DMS53 treated with DMSO at 0.1 percent for 48 hours (cell line): ENCODE data around the gene CRY2.
"Not testable (repeated sequence)": the region's sequence is repeated elsewhere in the genome, so short reads cannot be mapped to it uniquely, and the experiment has no call there.

ENCODE experiments used
- DNase-seq: peaks from one replicate; lab custom pipeline; 2025; ENCODE audit not compliant: unreplicated experiment; lab: John Stamatoyannopoulos, UW

Gene CRY2

DNA sequence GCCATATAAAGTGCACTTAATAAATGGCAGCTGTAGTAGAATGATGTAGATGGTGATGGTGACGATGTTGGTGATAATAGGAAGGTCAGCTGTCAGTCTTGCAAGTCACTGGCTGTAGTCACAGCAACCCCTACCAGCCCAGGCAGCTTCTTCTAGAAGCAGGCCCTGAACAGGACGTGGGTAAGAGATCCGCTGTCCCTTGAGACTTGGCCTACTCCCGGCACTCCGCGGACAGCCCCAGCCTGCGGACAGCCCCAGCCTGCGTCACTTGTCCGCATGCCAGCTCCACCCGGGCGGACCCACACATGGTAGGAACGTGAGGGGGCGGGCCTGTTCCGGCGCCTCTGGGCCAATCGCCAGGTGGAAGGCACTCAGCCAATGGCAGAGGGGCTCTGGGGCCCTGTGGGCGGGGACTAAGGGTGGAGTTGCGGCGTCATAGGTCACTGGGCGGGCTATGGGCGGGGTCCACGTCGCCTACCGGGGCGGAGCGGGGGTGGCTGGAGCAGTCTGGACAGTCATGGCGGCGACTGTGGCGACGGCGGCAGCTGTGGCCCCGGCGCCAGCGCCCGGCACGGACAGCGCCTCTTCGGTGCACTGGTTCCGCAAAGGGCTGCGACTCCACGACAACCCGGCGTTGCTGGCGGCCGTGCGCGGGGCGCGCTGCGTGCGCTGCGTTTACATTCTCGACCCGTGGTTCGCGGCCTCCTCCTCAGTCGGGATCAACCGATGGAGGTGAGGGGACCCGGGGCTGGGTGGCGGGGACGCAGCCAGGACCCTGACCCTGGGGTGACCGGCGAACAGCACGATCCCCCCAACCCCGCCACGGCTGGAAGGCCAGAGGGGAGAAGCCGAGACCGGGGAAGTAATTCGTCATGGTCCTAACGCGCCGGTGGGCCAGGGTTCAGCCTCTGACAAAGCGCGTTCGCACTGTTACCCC lies at the start of gene CRY2:
TSS of gene CRY2 (plus strand) at position 502 of the 937 bp plus-strand sequence. CDS start at position 518, 16 bp downstream.
- DNase-seq: peak; percentile 79

GRCh38 chr11:45798793-45799441 lies 48.4 kb upstream of the CRY2 start:
- no peak for DNase-seq

GRCh38 chr11:45799562-45799961 lies 47.7 kb upstream of the CRY2 start:
- no peak for DNase-seq

GRCh38 chr11:45800261-45800660 lies 47.0 kb upstream of the CRY2 start:
- no peak for DNase-seq

- DNase-seq: no peak
Observed at GRCh38 chr11:45801723-45802315, 45.5 kb upstream of the CRY2 start.

DNA sequence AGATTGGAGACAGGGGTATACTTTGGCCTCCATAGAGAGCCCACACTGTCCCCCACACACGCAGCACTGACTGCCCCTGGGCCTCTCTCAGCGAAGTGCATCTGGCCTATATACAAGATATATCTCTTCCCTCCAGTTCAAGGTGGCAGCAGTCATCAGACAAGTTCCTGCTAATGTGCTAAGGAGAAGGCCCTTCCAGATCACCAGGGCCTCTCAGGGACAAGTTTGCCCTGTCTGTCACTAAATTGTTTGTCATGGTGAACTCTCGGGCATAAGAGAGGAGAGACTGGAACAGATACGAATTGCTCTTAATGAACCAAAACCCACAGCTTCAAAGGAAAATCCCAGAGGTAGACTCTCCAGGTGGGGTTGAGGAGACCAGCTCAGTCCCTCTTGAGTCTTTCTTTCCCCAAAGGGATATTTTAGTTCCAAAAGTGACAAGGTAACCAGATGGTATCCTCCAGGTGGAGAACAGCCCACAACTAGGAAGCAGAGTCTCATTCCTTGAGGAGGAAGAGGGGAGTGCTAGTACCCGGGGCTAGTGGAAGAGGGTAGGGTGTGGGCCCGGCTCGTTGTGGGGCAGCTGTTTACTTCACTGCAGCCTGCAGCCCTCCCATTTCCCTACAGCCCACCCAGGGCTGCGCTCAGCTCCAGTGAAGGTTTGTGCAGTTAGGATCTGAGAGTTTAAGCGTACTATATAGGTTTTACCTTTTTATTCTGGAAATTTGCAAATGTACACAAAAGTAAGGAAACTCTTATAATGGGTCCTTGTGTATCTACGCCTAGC lies 44.6 kb upstream of the CRY2 start:
- no peak for DNase-seq

DNA sequence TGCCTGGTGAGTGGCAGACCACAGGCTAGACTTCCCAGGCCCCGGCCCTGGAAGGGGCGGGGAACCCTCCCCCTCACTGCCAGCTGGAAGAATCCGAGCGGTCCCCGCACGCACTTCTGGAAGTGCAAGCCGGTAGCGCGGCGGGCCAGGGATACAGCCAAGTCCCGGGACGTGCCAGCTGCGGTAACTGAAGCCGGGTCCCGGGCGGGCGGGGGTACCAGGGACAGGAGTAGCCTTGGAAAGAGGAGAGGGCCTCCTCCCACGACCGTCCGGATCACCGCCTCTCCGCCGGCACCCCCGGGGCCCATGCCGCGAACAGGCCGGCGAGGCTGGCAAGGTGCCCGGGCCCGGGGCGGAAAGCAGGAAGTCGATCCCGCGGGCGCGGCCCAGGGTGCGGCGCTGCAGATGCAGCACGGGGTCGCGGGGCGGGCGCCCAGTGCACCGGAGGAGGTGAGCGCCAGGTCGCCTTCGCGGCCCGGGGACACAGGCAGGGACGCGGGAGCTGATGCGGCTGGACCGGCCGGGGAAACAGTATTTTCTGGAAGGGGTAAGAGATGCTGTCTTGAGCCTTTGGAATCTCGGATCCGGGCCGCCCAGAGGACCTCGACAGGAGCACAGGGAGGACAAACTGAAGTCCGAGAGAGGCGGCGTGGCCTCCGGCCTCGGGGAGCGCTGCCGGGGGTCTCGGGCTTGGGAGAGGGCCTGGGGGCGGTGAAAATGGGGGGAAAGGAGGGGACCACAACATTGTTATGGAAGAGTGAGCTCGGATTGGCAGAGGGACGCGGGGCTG lies 43.1 kb upstream of the CRY2 start:
- peak; percentile 33 for DNase-seq

- peak; percentile 80 for DNase-seq
Observed at GRCh38 chr11:45804761-45805304, 42.4 kb upstream of the CRY2 start, which contains the start of gene SLC35C1. TSS of gene SLC35C1 (plus strand) at chr11:45805149. CDS start at chr11:45805802, 653 bp downstream.

- DNase-seq: no peak
Observed at GRCh38 chr11:45805305-45806071, 41.8 kb upstream of the CRY2 start.

- DNase-seq: no peak
Observed at GRCh38 chr11:45806072-45806933, 41.0 kb upstream of the CRY2 start.

DNA sequence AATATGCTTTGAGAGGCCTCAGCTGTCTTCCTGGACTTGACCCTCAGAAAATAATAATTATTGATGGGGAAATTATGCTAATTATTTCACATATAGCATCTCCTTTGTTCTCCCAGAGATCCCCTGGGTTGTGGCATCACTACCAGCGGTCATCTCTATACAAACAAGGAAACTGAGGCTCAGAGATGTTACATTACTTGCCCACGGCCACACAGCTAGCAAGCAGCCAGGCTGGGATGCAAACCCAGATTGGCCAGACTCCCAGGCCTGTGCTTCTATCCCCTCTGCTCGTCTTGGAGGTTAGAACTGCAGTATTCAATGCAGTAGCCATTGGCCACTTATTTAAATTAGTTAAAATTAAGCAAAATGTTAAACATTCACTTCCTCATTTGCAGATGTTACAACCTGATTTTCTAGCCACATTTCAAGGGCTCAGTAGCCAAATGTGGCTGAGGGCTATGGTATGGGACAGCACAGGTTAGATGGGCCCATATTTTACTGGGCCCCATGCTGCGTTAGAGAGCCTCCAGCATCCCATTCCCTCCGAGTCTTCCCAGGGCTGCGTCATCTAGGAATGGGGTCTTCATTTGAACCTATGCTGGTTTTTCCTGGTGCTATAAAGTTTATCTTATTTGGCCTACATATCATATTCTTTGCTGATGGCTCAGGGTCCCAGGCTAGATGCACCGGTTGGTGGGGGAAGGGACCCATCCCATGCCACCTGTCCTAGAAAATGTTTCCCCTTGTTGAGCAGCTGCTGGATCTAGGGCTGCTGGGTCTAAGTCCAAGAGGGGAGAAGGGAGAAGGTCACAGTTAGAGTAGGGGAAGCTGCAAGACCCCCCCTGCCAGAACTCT lies 40.1 kb upstream of the CRY2 start:
- DNase-seq: no peak

- no peak for DNase-seq
Observed at GRCh38 chr11:45807792-45808238, 39.5 kb upstream of the CRY2 start.

DNA sequence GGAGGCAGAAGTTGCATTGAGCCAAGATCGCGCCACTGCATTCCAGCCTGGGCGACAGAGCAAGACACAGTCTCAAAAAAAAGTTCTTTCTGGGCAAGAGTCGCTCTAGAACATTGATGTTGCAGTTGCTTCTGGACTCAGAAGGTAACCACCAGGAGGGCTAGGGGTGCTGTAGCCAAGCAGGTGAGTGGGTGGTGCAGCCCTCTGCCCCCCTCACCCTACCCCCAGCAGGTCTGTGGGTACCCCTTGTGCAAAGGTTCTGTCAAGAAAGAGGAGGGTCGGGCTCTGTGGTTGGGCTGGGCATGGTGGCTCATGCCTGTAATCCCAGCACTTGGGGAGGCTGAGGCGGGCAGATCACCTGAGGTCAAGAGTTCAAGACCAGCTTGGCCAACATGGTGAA lies 38.8 kb upstream of the CRY2 start:
- DNase-seq: not testable (repeated sequence)

DNA sequence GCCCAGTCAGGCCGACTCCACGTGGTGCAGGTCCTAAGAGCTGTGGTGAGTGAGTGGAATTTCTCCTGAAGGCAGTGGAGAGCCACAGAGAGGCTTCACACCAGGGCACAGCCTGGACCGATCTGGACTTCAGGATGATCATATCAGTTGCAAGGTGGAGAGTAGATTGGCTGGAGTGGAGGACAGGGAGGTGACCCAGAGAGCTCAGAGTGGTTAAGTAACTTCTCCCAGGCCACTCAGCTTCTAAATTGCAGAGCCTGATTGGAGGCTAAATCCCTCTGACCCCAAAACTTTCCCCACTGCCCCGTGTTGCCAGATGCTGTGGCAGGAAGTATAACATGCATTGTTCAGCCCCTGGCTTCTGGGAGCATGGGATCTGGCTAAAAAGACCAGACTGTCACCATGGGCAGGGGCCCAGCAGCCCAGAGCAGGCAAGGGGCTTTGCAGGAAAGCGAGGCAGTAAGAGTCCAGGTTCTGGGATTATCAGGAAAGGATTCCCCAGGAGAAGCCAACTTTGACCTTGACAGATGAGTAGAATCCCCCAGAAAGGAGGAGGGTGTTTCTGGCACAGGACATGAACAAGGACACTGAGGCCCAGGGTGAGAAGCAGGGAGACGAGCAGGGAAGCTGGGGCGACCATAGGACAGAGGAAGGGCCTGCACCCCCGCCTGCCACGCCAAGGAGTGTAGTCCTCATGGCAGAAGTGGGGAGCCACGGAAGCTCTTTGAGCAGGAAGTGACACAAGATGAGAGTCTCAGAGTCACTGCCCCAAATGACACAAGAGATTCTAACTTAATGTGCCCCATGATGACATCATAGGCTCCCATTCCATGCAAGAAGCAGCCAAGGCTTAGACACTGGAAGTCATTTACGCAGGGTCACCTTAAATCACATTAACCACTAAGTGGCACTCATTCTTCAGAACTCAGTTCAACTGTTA lies 37.5 kb upstream of the CRY2 start:
- no peak for DNase-seq

DNA sequence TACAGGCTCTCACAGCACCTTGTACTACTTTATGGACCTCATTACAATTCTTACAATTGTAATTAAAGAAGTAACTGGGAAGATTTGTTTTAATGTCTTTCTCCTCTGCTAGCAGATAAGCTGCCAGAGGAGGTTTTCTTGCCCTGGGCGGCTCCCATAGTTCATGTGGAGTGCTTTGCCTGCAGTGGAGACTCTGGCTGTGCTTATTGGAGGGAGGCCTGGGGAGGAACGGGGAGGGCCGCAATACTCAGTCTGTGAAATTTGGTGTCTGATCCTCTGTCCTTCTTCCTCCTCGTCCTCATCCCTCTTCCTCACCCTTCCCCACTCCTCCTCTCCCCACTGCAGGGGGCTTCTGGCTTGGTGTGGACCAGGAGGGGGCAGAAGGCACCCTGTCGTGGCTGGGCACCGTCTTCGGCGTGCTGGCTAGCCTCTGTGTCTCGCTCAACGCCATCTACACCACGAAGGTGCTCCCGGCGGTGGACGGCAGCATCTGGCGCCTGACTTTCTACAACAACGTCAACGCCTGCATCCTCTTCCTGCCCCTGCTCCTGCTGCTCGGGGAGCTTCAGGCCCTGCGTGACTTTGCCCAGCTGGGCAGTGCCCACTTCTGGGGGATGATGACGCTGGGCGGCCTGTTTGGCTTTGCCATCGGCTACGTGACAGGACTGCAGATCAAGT lies 36.7 kb upstream of the CRY2 start:
- no peak for DNase-seq

DNA sequence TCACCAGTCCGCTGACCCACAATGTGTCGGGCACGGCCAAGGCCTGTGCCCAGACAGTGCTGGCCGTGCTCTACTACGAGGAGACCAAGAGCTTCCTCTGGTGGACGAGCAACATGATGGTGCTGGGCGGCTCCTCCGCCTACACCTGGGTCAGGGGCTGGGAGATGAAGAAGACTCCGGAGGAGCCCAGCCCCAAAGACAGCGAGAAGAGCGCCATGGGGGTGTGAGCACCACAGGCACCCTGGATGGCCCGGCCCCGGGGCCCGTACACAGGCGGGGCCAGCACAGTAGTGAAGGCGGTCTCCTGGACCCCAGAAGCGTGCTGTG lies 36.2 kb upstream of the CRY2 start:
- DNase-seq: no peak
